Ovary (tissue), 9 donors: ENCODE results near the gene RANBP6. TPM values are rescaled to one million over a fixed set of nuclear protein-coding genes. Genes with fewer than 3 reads are reported as not detected.
"Not testable (repeated sequence)": the region's sequence is repeated elsewhere in the genome, so short reads cannot be mapped to it uniquely, and the experiment has no call there.

Source experiments
- DNase-seq, 5 donors: peaks; one replicate each; pipeline ENCODE4 v3.0.0-alpha.2; 2019 to 2020
- H3K27ac ChIP-seq, 2 donors: fragments of 200-600 bp; one replicate each; pipeline versions ENCODE4 v1.5.1 to v1.8.0; 2019 to 2022
- H3K27me3 ChIP-seq: fragments of 200-600 bp; one replicate; pipeline ENCODE4 v1.8.0; 2022
- H3K36me3 ChIP-seq: fragments of 200-600 bp; sonication (generic); one replicate; pipeline ENCODE4 v1.5.1; 2019
- H3K4me1 ChIP-seq: one replicate; pipeline ENCODE4 v1.8.1; 2013; ENCODE audit warnings: mild to moderate bottlenecking, moderate library complexity; ENCODE audit not compliant: insufficient read depth
- H3K4me3 ChIP-seq: fragments of 200-600 bp; sonication (generic); one replicate; pipeline ENCODE4 v1.5.1; 2017
- H3K9me3 ChIP-seq, 2 donors: fragments of 200-600 bp in 1 of 2; sonication (generic) in 1 of 2; one replicate each; pipeline versions ENCODE4 v1.5.1 to v1.8.1; 2013 to 2019; ENCODE audit warnings: mild to moderate bottlenecking in 1 of 2, moderate library complexity in 1 of 2
- EP300 ChIP-seq: sonication (generic); formaldehyde crosslinking; IDR thresholded peaks from one replicate; pipeline ENCODE4 v1.6.1; 2017; ENCODE audit warnings: antibody characterized with exemption
- POLR2A ChIP-seq: fragments of 450-650 bp; IDR thresholded peaks from one replicate; pipeline ENCODE4 v1.6.1; 2017; ENCODE audit warnings: antibody characterized with exemption, mild to moderate bottlenecking, moderate library complexity
- whole genome bisulfite sequencing, 3 donors: extraction: QIAGEN DNeasy Blood & Tissue Kit in 1 of 3; methylation state at CpG; one replicate each; pipeline versions ENCODE4 v1.1.5 to v1.1.7; 2013 to 2017; 5-methylcytosine and 5-hydroxymethylcytosine counted together
- intact Hi-C, 4 donors: fragments of 100-400 bp; cut with DNase I; formaldehyde crosslinking; loops; one replicate each; pipeline versions ENCODE4 v1.11.0 to v1.15.1; 2022 to 2023
- polyA plus RNA-seq, 2 donors: library from polyadenylated mRNA; stranded (reverse); fragments of 200-250 nt in 1 of 2; fragments of 350-450 nt in 1 of 2; fragmentation: Illumina TruSeq in 1 of 2; extraction: RNeasy Lipid Tissue Mini Kit (QIAGEN cat#74804) in 1 of 2; gene quantifications; one replicate each; pipeline ENCODE4 v1.2.3, GENCODE V29; 2013 to 2014
- total RNA-seq, 7 donors: library from RNA; depleted of rRNA in 2 of 7; stranded (reverse); fragments of >200 nt in 2 of 7; fragmentation: NEBNext Ultra II Directional in 3 of 7; extraction: Animal tissue kit (Norgen Biotek cat#: 25700) in 3 of 7; gene quantifications; one replicate each; pipeline versions ENCODE4 v1.1.0 to v1.2.4, GENCODE V29; 2016 to 2023
- TF ChIP-seq, protein P1 (sequence below), 3 donors: fragments of 450-650 bp in 2 of 3; fragments of 200-600 bp in 1 of 3; IDR thresholded peaks; one replicate each; pipeline versions ENCODE4 v1.5.1 to v1.8.0; 2016 to 2022; ENCODE audit warnings: antibody characterized with exemption in 3 of 3, mild to moderate bottlenecking in 1 of 3
- donor health status: DM: no; HTN: no; CAD: no; lungs with moderate emphysema.
- donor health status: DM: no; HTN: no; CAD: no.
- donor health status: Bipolar disorder and iron deficiency.
- donor health status: DM: yes; HTN: yes; CAD: no.
- donor health status: DM: no; HTN: no; CAD: no.
- donor health status: DM: yes; HTN: yes; CAD: no.

Gene RANBP6
- total and polyA plus RNA-seq, 9 donors = 6.4 to 18.1 (median 14.8) TPM

DNA sequence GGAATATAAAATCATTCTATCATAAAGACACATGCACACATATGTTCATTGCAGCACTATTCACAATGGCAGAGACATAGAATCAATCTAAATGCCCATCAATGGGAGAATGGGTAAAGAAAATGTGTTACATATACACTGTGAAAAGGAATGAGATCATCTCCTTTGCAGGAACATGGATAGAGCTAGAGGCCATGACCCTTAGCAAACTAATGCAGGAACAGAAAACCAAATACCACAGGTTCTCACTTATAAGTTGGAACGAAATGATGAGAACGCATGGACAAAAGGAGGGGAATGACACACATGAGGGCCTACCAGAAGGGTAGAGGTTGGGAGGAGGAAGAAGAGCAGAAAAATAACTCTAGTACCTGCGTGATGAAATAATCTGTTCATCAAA, 21.0 kb upstream of the RANBP6 start:
- 88 to 95% (median 92%) methylated on average over 3 of the region's 3 CpGs for WGBS, 3 donors
- no peaks in the 10 kb centered on the region for H3K9me3 ChIP-seq
- no peak overlapping the region for H3K27ac ChIP-seq
- no peak for DNase-seq
- no peaks in the 10 kb centered on the region for H3K4me1 ChIP-seq
- intact Hi-C loops = no loop called here
- TF ChIP-seq, protein P1, sequence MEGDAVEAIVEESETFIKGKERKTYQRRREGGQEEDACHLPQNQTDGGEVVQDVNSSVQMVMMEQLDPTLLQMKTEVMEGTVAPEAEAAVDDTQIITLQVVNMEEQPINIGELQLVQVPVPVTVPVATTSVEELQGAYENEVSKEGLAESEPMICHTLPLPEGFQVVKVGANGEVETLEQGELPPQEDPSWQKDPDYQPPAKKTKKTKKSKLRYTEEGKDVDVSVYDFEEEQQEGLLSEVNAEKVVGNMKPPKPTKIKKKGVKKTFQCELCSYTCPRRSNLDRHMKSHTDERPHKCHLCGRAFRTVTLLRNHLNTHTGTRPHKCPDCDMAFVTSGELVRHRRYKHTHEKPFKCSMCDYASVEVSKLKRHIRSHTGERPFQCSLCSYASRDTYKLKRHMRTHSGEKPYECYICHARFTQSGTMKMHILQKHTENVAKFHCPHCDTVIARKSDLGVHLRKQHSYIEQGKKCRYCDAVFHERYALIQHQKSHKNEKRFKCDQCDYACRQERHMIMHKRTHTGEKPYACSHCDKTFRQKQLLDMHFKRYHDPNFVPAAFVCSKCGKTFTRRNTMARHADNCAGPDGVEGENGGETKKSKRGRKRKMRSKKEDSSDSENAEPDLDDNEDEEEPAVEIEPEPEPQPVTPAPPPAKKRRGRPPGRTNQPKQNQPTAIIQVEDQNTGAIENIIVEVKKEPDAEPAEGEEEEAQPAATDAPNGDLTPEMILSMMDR (IDR thresholded peaks at IDR 0.05) = no peak
- TF ChIP-seq EP300 (no peak), POLR2A (no peak)
- H3K27me3 ChIP-seq = no peaks in the 10 kb centered on the region
- no peaks in the 10 kb centered on the region for H3K36me3 ChIP-seq
- H3K4me3 ChIP-seq = no peak overlapping the region

DNA sequence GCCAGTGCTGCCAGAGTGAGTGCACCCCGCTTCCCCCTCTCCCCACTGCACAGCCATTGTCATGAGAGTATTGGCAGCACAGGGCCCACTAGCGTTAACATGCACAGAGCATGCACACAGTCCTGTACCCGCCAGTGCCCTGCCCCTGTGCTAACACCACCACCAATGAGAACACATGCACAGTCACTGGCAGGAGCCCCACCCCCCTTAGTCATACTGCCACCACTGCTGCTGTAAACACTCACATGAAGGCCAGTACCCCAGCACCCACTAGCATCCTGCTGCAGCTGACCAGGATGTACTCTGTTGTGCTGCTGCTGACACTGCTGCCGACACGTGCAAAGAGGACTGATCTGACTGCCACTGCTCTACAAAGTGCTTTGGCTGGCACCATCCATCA, 19.5 kb upstream of the RANBP6 start:
- no peaks in the 10 kb centered on the region for H3K4me1 ChIP-seq
- DNase-seq = no peak
- intact Hi-C loops = no loop called here
- H3K36me3 ChIP-seq = no peaks in the 10 kb centered on the region
- no peak overlapping the region for H3K4me3 ChIP-seq
- no peak overlapping the region for H3K27ac ChIP-seq
- TF ChIP-seq EP300 = no peak
- no peak for TF ChIP-seq POLR2A
- TF ChIP-seq, protein P1 (IDR thresholded peaks at IDR 0.05) = no peak
- no peaks in the 10 kb centered on the region for H3K27me3 ChIP-seq
- no peaks in the 10 kb centered on the region for H3K9me3 ChIP-seq
- 78 to 90% (median 82%) methylated on average over 5 of the region's 5 CpGs for WGBS, 3 donors

GRCh38 chr9:6029604-6030274, 14.3 kb upstream of the RANBP6 start:
- Histone ChIP-seq H3K36me3 (no peaks in the 10 kb centered on the region), H3K9me3 (no peaks in the 10 kb centered on the region), H3K27ac (no peak overlapping the region), H3K4me3 (no peak overlapping the region), H3K4me1 (no peaks in the 10 kb centered on the region), H3K27me3 (no peaks in the 10 kb centered on the region)
- 30 to 37% (median 36%) methylated on average over 4 of the region's 4 CpGs for WGBS, 3 donors
- intact Hi-C loops = no loop called here
- no peak for TF ChIP-seq POLR2A
- TF ChIP-seq EP300 = no peak
- TF ChIP-seq, protein P1 (IDR thresholded peaks at IDR 0.05) = no peak
- DNase-seq = no peak

DNA sequence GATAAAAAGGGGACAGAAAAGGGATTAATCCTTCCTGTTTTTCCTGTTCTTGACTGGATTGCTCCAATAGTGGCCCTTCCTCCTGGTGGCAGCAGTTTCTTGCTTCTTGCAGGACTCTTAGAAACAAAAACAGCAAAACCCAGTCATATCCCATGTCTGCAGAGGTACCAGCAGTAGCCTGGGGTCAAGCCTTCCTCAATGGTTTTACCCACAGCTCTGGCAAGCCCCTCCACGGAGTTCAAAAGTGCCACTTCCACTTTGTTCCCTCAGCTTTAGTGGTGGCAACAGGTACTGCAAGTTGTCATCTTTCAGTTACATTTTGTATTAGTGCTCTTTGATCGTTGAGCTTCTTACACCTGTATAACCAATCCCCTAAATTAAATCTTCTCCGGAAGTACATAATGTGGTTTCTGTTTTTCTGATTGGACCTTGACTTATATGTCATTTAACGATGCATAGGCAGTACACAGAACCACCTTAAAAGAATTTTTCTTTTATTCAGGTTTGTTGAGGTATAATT, 8.7 kb upstream of the RANBP6 start:
- Histone ChIP-seq H3K27me3 (no peaks in the 10 kb centered on the region), H3K4me1 (no peaks in the 10 kb centered on the region), H3K27ac (no peak overlapping the region), H3K4me3 (no peak overlapping the region), H3K36me3 (no peaks in the 10 kb centered on the region), H3K9me3 (no peaks in the 10 kb centered on the region)
- intact Hi-C loops = no loop called here
- no peak for DNase-seq
- 43 to 54% (median 46%) methylated on average over 4 of the region's 4 CpGs for WGBS, 3 donors
- TF ChIP-seq, protein P1 (IDR thresholded peaks at IDR 0.05) = no peak
- no peak for TF ChIP-seq EP300
- no peak for TF ChIP-seq POLR2A

- WGBS, 3 donors = 92 to 95% (median 95%) methylated on average over 10 of the region's 10 CpGs
- H3K27ac ChIP-seq, H3K27me3 ChIP-seq, H3K4me1 ChIP-seq, H3K4me3 ChIP-seq, intact Hi-C loops, DNase-seq, H3K36me3 ChIP-seq, H3K9me3 ChIP-seq: not testable (repeated sequence)
These were observed 1.6 kb upstream of the RANBP6 start for GRCh38 chr9:6016975-6017374.
